COLO668 (cell line): ENCODE measurements around the gene CCDC85C.

Source experiments
- DNase-seq: peaks from one replicate; lab custom pipeline; 2025; ENCODE audit not compliant: unreplicated experiment; lab: John Stamatoyannopoulos, UW

CCDC85C gene

DNA sequence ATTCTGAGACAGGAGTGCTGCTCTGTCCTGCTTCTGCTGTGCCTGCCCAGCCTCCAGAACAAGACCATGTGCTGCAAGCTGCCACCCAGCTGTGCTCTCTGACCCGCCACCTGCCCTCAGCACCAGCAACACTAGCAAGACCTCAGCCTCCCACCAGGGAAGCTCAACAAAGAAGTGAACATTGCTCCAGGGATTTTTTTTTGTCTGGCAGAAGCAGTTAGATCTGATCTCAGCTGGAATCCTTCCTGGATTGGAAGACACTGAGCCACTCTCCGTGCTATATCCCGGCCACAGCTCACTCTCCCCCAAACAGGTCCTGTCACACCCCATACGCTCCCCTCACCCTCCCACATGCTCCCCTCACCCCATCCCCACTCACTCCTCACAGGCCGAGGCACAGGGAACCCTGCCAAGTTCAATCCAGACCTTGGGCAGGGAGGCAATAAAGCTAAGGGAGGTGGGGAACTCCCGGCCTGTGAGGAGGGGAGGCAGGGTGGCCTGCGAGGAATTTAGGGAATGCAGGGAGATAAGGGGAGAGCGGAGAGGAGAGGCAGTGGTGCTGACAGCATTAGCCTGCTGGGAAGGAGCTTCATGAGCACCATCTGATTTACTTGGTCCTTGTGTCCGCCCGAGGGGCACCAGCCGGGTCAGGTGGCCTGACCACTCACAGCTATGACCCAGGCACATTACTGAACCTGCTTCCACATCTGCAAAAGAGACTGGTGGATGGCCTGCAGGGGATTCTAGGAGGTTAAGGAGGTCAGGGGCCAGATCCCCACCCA, 29.7 kb downstream of the CCDC85C start:
- DNase-seq, result peak; percentile 50

DNA sequence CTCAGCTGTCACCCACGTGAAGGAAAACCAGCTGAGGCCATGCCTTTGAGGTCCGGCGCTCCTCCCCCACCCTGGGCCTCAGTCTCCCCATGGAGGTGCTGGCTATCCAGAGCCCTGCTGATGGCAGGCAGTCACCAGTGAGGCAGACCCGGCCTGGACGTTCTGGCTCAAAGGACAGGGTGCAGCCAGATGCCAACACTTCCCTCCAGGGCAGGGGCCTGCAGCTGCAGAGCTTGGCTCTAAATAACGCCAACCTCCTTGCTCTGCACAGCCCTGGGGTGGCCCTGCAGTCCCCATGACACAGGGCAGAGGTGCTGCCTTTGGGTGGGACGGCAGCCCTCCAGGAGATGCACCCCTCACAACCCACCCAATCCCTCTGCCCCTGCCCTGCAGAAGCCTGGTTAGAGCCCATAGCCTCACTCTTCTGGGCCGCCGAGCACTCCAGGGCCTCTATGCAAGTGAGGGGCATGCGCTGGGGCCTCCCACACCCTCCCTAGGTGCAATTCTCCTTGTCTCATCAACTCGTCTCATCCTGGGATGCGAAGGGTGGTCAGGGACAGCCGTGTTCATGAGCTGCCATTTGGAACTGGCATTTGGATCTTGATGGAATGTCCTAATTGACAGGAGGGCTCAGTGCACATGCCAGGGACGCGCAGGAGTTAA, 30.4 kb downstream of the CCDC85C start:
- no peak for DNase-seq

DNA sequence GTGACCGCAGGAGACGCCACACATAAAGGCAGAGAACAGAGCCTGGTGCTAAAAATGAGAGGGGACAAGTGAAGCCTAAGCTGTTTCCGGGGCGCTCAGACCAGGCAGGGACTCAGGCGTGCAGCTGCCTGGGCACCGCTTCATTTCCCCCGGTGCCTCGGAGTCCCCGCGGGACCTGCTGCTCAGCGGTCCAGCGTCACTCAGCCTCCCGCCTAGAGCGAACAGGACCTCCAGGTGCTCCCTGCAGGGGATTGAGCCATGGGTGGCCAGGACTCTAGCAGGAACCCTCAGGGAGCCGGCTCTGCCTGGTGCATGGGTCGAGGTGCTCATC, 31.0 kb downstream of the CCDC85C start:
- DNase-seq, result peak; percentile 70

DNA sequence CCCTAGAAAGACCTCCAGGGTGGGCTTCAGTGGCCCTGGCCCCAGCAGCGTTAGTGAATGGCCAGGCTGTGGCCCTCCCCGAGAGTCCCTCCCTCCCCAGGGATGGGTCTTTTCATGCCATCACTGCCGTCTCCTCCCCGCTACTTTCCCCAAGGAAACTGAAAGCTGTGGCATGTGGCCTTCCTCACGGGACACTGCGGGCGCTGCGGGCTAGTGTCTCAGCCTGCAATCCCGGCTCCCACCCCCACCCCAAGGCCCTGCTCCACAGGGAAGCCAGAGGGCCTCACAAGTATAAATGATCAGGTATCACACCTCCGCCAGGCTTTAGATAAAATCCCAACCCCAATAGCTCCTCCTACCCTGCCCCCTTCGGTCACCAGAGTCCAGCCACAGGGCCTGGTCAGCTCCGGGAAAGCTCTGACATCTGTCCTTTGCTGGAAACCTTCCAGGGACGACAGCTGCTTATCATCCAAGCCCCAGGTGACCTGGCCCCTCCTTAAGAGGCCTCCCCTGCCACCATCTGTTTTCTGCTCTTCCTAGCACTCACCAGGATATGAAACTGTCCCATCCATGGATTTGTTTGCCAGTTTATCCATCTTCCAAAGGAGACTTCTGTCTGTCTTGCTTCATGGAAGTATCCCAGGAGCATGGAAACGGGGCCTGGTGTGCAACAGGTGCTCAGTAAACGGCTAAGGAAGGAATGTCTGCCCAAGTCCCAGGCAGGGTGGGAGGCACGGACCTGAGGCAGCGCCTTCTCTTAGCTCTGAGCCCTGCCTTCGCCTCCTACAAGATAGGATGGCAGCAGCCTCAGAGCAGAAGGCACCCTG, 31.6 kb downstream of the CCDC85C start:
- DNase-seq, result peak; percentile 81

DNA sequence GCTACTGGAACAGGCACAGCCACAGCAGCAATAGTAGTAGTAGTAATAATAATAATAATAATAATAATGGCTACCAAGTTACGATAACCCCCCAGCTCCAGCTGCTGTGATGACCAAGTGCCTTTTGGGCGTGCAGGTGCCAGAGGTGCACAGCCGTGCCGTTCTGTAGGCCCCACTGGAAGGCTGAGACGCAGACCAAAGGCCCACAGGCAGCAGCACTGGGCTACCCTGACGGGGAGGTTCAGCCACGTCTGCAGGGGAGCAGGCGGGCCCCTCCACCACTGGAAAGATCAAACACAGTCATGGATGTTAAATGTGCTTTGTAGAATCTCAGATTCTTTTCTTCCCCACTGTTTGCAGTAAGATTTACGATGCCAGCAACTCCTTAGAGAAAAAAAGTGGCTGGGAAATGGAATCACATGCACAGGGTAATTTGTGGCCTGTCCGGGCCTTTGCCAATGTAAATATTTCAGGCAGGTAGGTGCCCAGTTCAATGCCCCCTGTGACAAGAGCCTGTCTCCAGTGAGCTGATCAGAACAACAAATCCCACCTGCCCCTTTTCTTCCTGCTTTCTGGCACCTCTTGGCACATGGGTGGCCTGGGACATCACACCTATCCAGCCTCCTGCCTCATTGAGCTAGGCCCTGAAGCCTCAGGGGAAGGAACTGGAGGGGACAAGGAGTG, 32.6 kb downstream of the CCDC85C start:
- peak; percentile 64 for DNase-seq

DNA sequence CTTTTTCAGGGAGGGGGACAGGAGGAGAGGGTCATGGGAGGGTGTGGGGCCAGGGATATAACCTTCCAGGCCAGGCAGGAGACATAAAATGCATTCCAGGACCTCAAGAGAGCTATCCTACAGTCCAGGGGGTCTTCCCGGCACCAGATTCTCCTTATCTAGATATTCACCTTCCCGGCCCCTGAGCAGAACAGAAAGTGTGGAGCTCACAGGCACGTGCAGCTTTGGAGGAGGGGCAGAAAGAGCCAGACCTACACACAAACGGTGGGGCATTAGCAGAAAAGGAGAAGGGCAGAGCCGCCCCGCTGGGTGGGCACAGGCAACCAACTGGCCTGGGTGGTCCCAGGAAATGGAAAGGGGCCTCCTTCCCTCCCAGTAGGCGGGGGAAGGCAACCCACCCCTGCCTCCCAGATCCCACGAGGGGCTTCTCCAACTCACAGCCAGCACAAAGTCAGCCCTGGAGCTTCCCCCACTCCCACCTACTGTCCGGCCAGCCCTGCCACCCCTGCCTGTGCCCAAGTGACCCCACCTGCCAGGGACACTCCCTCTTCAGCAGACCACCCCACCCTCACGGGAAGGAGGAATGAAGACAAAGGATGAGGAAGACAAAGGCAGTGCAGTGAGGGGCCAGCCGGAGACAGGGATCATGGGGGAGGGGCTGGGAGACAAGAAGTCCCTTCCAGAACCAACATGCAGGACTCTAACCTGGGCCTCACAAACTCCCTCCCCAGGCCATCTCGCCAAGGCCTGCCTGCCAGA, 33.3 kb downstream of the CCDC85C start:
- no peak for DNase-seq

DNA sequence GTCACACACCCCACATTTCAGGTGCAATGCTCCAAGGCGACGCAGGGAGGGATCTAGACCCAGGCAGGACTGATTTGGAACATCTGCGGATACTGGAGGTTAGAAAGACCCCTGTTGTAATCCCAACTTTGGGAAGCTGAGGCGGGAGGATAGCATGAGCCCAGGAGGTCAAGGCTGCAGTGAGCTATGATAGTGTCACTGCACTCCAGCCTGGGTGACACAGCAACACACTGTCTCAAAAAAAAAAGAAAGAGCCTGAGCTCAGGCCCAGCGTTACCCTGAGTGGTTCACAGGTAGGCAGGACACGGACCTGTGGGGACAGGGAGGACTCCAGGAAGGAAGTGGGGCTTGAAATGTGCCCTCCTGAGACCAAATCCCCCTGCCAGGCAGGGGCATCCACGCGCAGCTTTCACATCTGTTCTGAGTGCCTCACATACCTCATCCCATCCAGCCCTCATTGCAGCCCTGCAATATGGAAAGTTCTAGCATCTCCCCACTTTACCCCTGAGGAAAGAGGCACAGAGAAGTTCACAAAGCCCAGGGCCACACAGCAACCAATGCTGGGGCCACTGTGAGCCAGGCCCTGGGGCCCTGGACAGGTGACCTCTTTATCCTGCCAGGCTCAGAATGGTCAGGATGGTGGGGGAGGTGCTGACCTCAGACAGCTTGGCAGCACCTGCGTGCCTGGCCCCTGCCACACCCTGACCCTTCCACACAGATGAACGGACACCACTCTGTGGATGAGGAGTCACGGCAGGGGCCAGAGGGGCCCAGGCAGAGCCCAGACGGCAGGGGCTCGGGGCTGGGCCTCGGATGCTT, 34.1 kb downstream of the CCDC85C start:
- DNase-seq, result no peak

DNA sequence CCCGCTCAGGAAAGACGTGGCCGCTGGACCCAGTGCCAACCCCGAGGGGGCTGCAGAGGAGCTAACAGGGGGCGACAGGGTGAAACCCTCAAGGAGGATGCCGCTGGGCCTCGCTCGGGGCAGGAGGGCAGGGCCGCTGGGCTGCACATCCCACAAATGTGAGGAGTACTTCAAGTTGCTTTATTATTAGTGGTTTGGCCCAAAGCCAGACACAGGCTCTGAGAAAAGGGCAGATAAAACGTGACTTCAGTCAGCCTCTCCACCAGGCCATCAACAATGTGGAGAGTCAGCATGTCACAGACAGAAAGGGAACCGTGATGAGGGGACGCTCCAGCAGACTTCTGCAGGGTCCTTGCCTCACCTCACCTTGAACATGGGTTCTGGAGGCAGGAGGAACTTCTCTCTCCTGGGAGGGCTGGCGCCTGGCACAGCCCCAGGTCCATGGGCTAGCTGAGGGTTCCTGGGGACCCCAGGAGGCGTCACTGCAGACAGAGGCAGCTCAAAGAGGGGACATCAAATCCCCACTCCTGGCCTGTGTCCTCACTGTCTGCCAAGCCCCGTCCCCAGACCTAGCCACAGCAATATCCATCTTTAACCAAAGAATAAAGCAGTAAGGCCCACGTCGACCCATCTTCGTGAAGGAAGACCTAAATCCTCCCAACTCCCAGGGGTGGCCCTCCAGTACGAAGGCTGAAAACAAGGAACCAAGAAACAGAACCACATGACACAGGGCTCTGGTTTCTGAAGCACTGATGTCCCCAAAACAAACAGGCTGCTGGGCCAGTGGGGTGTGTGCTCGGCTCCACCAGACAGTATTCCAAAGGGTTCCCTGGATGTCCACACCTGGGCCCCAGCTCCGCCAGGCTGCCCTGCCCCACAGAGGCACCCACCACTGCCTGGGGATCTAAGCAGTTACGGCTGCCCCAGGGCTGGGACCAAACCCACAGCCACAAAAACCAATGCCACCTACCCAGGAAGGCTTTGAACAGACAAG, 35.1 kb downstream of the CCDC85C start:
- peak; percentile 80 for DNase-seq

DNA sequence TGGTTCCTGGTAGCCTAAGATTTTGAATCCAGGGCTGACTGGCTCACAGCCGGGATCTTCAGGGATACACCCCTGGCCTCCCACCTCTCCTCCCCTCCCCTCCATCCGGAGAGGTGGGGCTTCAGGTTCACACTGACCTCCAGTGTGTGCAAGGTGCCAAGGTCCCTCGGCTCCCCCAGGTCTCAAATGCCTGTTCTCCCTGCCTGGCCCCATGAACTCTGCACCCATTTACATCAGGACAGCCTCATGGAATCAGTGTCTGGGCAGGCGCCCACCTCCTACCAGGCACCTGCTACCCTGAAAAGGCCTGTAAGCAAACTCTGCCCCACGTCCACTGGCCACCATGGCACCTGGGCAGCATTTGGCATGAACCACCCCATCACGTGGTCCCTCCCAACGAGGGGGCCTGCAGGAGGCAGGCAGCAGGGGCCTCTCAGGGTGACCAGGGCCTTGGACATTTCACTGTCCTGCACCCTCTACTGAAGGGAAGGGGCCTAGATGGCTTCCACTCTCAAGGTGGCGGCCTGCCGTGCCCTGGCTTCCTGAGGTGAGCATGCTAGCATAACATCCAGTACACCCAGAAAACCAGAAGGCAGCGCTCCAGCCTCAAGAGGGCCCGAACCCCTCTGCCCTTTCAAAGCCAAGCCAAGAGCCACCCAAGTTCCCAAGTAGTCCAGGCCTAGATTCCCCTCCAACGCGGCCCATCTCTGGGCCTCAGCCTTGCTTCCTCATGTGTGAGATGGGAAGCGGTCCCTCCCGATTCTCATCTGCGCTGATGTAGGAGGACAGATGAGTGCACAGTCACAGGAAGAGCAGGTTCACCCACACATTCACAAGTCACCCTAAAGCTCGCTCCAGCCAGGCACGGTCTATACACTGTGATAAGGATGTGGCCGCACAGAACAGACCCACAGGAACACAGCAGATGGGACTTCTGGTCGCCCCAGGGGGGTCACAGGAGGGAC, 37.3 kb downstream of the CCDC85C start:
- DNase-seq, result no peak

DNA sequence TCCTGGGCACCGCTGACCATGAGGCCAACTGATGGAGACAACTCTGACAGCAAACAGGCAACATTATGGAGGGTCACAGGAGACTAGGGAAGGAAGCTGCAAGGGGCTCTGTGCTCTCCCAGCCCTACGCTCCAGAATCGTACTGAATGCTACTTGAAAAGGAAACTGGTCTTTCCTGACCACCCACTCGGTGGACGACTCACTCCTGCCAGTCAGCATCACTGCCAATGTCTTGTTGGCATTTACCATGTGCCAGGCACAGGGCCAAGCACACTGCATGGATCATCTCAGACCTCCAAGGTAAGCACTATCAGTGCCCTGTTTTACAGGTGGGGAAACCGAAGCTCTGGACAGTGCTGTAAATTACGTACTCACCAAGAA, 38.0 kb downstream of the CCDC85C start:
- DNase-seq, result no peak

DNA sequence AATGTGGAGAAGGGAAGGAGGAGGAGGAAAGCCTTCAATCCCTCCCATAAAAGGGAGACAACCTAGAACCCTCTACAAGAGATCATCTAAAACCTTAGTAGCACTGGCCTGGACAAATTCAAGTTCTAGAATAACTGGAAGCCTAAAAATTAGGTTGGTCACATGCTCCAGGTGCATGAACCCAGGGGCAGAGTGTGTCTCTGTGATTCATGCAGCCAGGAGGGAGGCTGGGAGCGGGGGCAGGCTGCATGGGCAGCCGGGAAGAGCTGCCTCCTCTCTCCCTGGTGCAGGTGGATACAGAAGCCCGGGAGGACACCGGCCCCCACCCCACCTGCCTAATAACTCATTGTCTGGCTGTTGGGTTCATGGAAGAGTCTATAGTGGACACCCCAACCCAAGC, 38.6 kb downstream of the CCDC85C start:
- peak; percentile 38 for DNase-seq

DNA sequence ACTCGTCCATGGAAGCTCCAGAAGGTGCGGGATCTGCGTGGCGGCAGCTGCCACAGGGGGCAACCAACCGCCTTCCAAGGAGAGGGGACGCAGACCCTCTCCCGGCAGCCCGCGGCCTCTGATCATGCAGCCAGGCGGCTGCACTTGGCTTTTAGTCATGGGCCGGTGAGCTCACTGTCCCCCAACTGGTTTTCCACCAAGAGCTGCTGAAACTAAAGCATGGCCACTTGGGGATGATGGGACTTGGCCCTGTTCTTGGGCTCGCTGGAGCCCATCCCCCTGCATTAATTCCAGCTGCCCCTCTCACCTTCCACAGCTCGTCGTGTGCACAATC, 39.1 kb downstream of the CCDC85C start:
- DNase-seq, result peak; percentile 70

DNA sequence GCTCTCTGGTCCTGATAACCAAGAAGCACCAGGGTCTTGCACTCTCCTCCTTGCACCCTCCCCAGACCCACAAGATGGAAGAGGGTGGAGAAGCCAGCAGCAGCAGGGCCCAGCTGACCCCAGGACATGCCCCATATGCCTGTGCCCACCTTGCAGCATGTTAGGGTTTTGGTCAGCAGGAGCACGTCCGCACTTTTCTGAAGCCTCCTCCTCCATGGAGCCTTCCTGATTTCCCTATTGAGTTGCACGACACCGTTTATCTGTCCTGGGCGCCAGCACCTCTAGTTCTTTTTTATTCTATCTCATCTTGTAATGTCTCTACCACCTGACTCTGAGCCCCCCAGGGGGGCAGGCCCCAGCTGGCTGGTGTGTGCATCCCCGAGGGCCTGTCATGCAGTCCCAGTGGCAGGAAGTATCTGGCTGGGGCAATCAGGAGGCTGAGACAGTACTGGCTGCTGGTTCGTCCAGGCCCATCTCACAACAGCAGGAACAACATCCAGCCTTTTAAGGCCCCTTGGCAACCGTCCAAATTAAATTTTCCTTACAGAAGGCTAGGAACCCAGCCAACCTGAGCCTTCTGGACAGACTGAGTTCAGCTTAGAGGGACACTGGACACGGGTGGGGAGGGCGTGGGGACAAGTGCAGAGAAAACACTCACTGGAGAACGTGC, 39.6 kb downstream of the CCDC85C start:
- DNase-seq, result peak; percentile 70

DNA sequence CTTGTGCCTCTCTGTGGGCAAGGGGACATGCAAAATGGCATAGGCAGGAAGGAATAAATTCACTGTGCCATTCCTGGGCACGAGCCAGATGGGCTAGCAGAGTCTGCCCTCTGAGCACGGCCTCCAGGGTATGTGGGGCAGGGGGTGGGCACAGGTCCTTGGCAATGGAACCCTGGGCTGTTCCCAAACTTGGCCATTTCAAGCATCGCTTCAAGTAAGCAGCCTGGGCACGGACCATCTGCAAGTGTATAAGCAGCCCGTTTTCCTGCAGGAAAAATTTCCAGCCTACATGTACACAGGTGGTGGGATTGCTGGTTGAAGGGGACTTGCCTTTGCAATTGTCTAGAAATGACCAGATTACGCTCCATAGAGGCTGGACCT, 40.3 kb downstream of the CCDC85C start:
- no peak for DNase-seq

DNA sequence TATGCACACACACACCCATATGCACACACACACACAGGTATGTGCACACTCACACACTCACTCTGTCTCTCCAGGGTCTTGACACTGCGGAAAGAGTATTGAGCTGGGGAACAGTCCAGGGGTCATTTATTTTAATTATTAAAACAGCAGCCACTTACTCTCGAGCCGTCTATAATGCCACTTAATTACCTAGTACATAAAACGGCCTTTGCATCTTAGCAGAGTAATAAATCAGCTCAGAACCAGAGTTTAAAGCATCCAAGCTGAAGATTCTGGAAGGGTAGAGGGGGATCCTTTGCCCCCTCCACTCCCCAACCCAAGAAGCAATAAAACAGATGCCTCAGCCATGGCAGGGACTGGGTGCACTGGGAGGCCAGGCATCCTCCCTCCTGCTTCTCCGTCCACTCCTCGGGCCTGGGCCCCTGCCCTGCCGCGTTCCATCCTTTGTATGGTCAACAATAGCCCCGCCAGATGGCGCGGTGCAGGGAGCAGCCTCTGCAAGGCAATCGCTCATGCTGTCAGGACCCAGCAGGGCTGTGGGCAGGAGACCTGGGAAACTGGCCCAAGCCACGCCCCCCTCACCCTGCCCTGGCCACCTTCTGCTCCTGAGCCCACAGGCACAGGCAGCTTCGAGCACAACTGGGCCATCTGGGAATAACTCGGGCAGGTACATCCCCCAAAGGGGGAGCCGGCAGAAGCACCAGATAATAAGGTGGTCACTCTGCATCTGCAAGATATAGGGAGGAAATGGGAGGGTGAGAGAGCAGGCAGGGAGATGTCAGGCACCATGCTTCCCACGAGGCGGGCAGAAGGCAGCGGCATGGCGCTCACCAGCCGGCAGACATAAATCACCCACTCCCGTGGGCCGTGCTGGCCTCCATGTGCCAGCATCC, 40.9 kb downstream of the CCDC85C start:
- peak; percentile 97 for DNase-seq

DNA sequence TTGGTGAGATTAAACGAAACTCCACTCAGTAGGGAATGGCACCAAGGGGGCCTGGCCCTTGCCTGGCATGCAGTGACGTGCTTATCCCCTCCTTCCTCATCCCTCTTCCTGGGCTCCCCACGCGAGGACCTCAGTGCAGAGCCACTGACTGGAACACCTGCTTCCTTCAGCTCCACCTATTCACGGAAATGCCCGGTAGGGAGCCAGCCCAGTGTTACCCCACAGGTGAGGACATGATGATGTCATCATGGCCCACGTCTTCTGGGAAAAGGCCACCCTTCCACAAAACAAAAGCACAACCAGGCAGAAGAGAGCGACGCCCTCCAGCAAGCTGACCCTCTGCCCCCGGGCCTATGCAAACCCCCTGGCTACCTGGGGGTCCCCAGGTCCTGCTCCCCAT, 42.1 kb downstream of the CCDC85C start:
- DNase-seq, result peak; percentile 84
